ENCODE measurements around the gene GIPC3. TPM values are rescaled to one million over a fixed set of nuclear protein-coding genes. Genes with fewer than 3 reads are reported as not detected.

Gene GIPC3
- polyA plus RNA-seq, 1 of the 3 experiments (the other 2 are of a cell fraction): 0.20 TPM

DNA sequence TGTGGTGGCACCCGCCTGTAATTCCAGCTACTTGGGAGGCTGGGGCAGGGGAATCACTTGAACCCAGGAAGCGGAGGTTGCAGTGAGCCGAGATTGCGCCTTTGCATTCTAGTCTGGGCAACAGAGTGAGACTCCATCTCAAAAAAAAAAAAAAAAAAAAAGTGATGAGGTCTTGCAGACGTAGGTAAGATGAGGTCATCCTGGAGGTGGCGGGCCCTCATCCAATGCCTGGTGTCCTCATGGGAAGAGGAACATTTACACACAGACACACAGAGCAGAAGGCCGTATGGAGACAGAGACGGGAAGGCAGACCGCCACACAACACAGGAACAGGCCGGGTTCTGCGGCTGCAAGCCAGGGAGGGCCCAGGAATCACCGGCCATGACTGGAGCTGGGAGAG lies 36.9 kb downstream of the GIPC3 start:
- peaks cover 38% of the 10 kb centered on the region for H3K79me2 ChIP-seq (ENCODE audit: insufficient read depth)
- H3K36me3 ChIP-seq (replicated peaks in 1 of 2; ENCODE audit: control insufficient read depth in 1 of 2, insufficient read depth in 2 of 2, low read length in 1 of 2): peaks cover 0 to 19% of the 10 kb centered on the region in 2 experiments

GRCh38 chr19:3623716-3624115 lies 38.4 kb downstream of the GIPC3 start:
- Histone ChIP-seq H3F3A (replicated peaks; ENCODE audit: insufficient read depth) (peaks cover 4% of the 10 kb centered on the region), H3K4me3 (ENCODE audit: low read depth in 2 of 2, low read length in 1 of 2) (no peak overlapping the region), H2AFZ (ENCODE audit: low read depth) (no peak overlapping the region), H3K4me2 (no peak overlapping the region), H3K27me3 (ENCODE audit: insufficient read depth) (no peaks in the 10 kb centered on the region), H3K9me3 (no peaks in the 10 kb centered on the region), H3K36me3 (replicated peaks in 1 of 2; ENCODE audit: control insufficient read depth in 1 of 2, insufficient read depth in 2 of 2, low read length in 1 of 2) (peaks cover 0 to 15% of the 10 kb centered on the region in 2 experiments), H3K9ac (no peak overlapping the region), H3K9me2 (no peaks in the 10 kb centered on the region), H4K20me1 (ENCODE audit: insufficient read depth) (peaks cover 17% of the 10 kb centered on the region), H3K79me2 (ENCODE audit: insufficient read depth) (peaks cover 38% of the 10 kb centered on the region), H3K4me1 (ENCODE audit: control insufficient read depth in 1 of 2, insufficient read depth in 2 of 2, low read depth in 1 of 2, low read length in 1 of 2) (peaks cover 8 to 11% of the 10 kb centered on the region in 2 experiments; a peak in 2 of 4 replicates), H3K27ac (ENCODE audit: low read depth in 2 of 2, low read length in 1 of 2) (no peak overlapping the region)
- CTCF ChIA-PET: interaction anchor here (2.5 kb wide), 1 partner anchor 78 kb away, joined by 6 read pairs; no protein-coding TSS in a partner anchor
- POLR2A ChIA-PET: no interaction called here
- WGBS (ENCODE audit: low lambda C conversion rate): 97% methylated on average over 27 of the region's 34 CpGs
- no peak for DNase-seq
- no peak for TF ChIP-seq CHD2 (IDR thresholded peaks at IDR 0.05; ENCODE audit: low read length, partially characterized antibody)
- no peak for TF ChIP-seq SIN3A (IDR thresholded peaks at IDR 0.05; ENCODE audit: borderline replicate concordance, low read depth, low read length)
- no peak for TF ChIP-seq TAF1 (IDR thresholded peaks at IDR 0.05; ENCODE audit: borderline replicate concordance, low read depth, low read length)
- TF ChIP-seq, protein P1, sequence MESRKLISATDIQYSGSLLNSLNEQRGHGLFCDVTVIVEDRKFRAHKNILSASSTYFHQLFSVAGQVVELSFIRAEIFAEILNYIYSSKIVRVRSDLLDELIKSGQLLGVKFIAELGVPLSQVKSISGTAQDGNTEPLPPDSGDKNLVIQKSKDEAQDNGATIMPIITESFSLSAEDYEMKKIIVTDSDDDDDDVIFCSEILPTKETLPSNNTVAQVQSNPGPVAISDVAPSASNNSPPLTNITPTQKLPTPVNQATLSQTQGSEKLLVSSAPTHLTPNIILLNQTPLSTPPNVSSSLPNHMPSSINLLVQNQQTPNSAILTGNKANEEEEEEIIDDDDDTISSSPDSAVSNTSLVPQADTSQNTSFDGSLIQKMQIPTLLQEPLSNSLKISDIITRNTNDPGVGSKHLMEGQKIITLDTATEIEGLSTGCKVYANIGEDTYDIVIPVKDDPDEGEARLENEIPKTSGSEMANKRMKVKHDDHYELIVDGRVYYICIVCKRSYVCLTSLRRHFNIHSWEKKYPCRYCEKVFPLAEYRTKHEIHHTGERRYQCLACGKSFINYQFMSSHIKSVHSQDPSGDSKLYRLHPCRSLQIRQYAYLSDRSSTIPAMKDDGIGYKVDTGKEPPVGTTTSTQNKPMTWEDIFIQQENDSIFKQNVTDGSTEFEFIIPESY (IDR thresholded peaks at IDR 0.05; ENCODE audit: borderline replicate concordance, low read depth): no peak
- no peak for TF ChIP-seq RCOR1 (IDR thresholded peaks at IDR 0.05; ENCODE audit: low read length)
- TF ChIP-seq CTCF (IDR thresholded peaks at IDR 0.05): no peak
- TF ChIP-seq MXI1 (IDR thresholded peaks at IDR 0.05; ENCODE audit: low read depth, low read length): no peak
- TF ChIP-seq RXRA (IDR thresholded peaks at IDR 0.05; ENCODE audit: borderline replicate concordance, low read depth): no peak
- TF ChIP-seq JUND (IDR thresholded peaks at IDR 0.05): no peak
- TF ChIP-seq FOXM1 (IDR thresholded peaks at IDR 0.05; ENCODE audit: low read depth): no peak
- no peak for TF ChIP-seq FOXJ3 (CRISPR knock-in tag; IDR thresholded peaks at IDR 0.05)
- no peak for TF ChIP-seq PBX3 (IDR thresholded peaks at IDR 0.05)
- no peak for TF ChIP-seq MEF2A (IDR thresholded peaks at IDR 0.05; ENCODE audit: borderline replicate concordance, low read depth)
- no peak for TF ChIP-seq SMC3 (IDR thresholded peaks at IDR 0.05; ENCODE audit: low read depth, low read length)
- TF ChIP-seq NRF1 (IDR thresholded peaks at IDR 0.05; ENCODE audit: low read depth, low read length): no peak
- no peak for TF ChIP-seq TCF12 (IDR thresholded peaks at IDR 0.05)
- TF ChIP-seq EZH2phosphoT487 (IDR thresholded peaks at IDR 0.05; ENCODE audit: borderline replicate concordance, low read depth): no peak
- TF ChIP-seq EP300 (IDR thresholded peaks at IDR 0.05; ENCODE audit: borderline replicate concordance in 1 of 2, low read depth in 1 of 2, low read length in 1 of 2): no peak
- TF ChIP-seq, protein P2, sequence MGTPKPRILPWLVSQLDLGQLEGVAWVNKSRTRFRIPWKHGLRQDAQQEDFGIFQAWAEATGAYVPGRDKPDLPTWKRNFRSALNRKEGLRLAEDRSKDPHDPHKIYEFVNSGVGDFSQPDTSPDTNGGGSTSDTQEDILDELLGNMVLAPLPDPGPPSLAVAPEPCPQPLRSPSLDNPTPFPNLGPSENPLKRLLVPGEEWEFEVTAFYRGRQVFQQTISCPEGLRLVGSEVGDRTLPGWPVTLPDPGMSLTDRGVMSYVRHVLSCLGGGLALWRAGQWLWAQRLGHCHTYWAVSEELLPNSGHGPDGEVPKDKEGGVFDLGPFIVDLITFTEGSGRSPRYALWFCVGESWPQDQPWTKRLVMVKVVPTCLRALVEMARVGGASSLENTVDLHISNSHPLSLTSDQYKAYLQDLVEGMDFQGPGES (IDR thresholded peaks at IDR 0.05; ENCODE audit: low read depth, low read length): no peak

More for the DNA sequence above, 36.9 kb downstream of the GIPC3 start:
- Histone ChIP-seq H3K4me3 (ENCODE audit: low read depth in 2 of 2, low read length in 1 of 2) (no peak overlapping the region), H3F3A (replicated peaks; ENCODE audit: insufficient read depth) (no peaks in the 10 kb centered on the region), H3K9me3 (no peaks in the 10 kb centered on the region), H3K4me1 (ENCODE audit: control insufficient read depth in 1 of 2, insufficient read depth in 2 of 2, low read depth in 1 of 2, low read length in 1 of 2) (peaks cover 8 to 12% of the 10 kb centered on the region in 2 experiments; a peak in 2 of 4 replicates), H2AFZ (ENCODE audit: low read depth) (no peak overlapping the region), H3K27ac (ENCODE audit: low read depth in 2 of 2, low read length in 1 of 2) (no peak overlapping the region), H3K4me2 (no peak overlapping the region), H3K9ac (no peak overlapping the region), H3K9me2 (no peaks in the 10 kb centered on the region), H4K20me1 (ENCODE audit: insufficient read depth) (peaks cover 17% of the 10 kb centered on the region), H3K27me3 (ENCODE audit: insufficient read depth) (no peaks in the 10 kb centered on the region)
- no peak for DNase-seq
- WGBS (ENCODE audit: low lambda C conversion rate): 87% methylated on average over 11 of the region's 12 CpGs
- no peak for TF ChIP-seq RFX5 (IDR thresholded peaks at IDR 0.05; ENCODE audit: low read length)
- TF ChIP-seq USF2 (IDR thresholded peaks at IDR 0.05; ENCODE audit: borderline replicate concordance, low read depth, low read length): no peak
- TF ChIP-seq FOXM1 (IDR thresholded peaks at IDR 0.05; ENCODE audit: low read depth): no peak
- TF ChIP-seq FOSL2 (IDR thresholded peaks at IDR 0.05; ENCODE audit: borderline replicate concordance, low read depth): no peak
- CTCF ChIA-PET: interaction anchor here (0.7 to 5.8 kb wide), 5 partner anchors 36 to 317 kb away, joined by 3 to 49 read pairs (median 4); partner anchors contain the start of gene GIPC3
- POLR2A ChIA-PET: no interaction called here

Data from SK-N-SH (cell line).